GM23338 (cell line): ENCODE results near the gene GFOD1.

ENCODE experiments used
- CREB1 ChIP-seq: fragments of 250-450 bp; sonication (Bioruptor Pico); IDR thresholded peaks from 2 replicates; pipeline ENCODE4 v1.5.0; 2020; ENCODE audit warnings: low read depth, mild to moderate bottlenecking, moderate library complexity
- EZH2 ChIP-seq: fragments of 200-600 bp; sonication (generic); IDR thresholded peaks from one replicate; pipeline ENCODE4 v1.8.0; 2017; ENCODE audit warnings: antibody characterized with exemption, mild to moderate bottlenecking, low read depth; ENCODE audit not compliant: unreplicated experiment
- EZH2phosphoT487 ChIP-seq: fragments of 200-600 bp; sonication (generic); IDR thresholded peaks from one replicate; pipeline ENCODE4 v1.8.1; 2018; ENCODE audit warnings: antibody characterized with exemption; ENCODE audit not compliant: unreplicated experiment
- POLR2AphosphoS5 ChIP-seq: IDR thresholded peaks from 2 replicates; pipeline ENCODE4 v1.6.1; 2016; ENCODE audit warnings: antibody characterized with exemption, low read depth
- STAT1 ChIP-seq: IDR thresholded peaks from one replicate; pipeline ENCODE4 v1.6.1; 2016; ENCODE audit warnings: antibody characterized with exemption; ENCODE audit not compliant: unreplicated experiment
- TF ChIP-seq, protein P1 (sequence below), 2 experiments: fragments of 200-600 bp in 1 of 2; sonication (generic) in 1 of 2; conservative IDR thresholded peaks; 2 replicates each; pipeline versions ENCODE4 v1.5.1 to v1.6.1; 2016 to 2017; ENCODE audit warnings: antibody characterized with exemption in 2 of 2, low read depth in 2 of 2, mild to moderate bottlenecking in 2 of 2, moderate library complexity in 1 of 2

DNA sequence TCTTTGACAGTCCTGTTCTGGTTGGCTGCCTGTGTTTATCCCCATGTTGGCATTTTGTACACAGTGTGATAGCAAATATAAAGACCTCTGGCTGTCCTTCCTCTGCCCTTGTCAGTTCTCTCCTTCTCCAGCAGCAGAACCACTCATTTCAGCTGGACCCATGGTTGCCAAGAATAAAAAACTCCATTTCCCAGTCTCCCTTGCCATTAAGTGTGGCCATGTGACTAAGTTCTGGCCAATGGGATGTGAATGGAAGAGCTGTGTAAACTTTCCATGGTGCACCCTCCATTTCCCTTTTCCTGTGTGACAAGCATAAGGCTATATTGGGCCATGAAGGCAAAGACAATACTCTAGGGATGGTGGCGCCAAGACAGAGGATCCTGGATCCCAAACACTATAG is 80.6 kb downstream of the GFOD1 start:
- TF ChIP-seq CREB1 (no peak), POLR2AphosphoS5 (no peak), EZH2phosphoT487 (no peak), EZH2 (no peak), STAT1 (no peak)
- TF ChIP-seq, protein P1, sequence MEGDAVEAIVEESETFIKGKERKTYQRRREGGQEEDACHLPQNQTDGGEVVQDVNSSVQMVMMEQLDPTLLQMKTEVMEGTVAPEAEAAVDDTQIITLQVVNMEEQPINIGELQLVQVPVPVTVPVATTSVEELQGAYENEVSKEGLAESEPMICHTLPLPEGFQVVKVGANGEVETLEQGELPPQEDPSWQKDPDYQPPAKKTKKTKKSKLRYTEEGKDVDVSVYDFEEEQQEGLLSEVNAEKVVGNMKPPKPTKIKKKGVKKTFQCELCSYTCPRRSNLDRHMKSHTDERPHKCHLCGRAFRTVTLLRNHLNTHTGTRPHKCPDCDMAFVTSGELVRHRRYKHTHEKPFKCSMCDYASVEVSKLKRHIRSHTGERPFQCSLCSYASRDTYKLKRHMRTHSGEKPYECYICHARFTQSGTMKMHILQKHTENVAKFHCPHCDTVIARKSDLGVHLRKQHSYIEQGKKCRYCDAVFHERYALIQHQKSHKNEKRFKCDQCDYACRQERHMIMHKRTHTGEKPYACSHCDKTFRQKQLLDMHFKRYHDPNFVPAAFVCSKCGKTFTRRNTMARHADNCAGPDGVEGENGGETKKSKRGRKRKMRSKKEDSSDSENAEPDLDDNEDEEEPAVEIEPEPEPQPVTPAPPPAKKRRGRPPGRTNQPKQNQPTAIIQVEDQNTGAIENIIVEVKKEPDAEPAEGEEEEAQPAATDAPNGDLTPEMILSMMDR (conservative IDR thresholded peaks at IDR 0.05; ENCODE audit: low read depth in 2 of 2) = no peak
